SK-N-DZ (cell line): ENCODE results near the gene SCUBE3.

ENCODE experiments used
- DNase-seq: peaks from one replicate; pipeline ENCODE4 v3.0.0-alpha.2; 2015; ENCODE audit warnings: low spot score

Gene SCUBE3

GRCh38 chr6:35267897-35268296 is 54.1 kb downstream of the SCUBE3 start:
- no peak for DNase-seq

GRCh38 chr6:35272005-35272404 is 58.2 kb downstream of the SCUBE3 start:
- DNase-seq, result no peak

GRCh38 chr6:35273822-35274559 is 60.2 kb downstream of the SCUBE3 start:
- no peak for DNase-seq

- no peak for DNase-seq
These were observed 62.0 kb downstream of the SCUBE3 start for GRCh38 chr6:35275744-35276260.

DNA sequence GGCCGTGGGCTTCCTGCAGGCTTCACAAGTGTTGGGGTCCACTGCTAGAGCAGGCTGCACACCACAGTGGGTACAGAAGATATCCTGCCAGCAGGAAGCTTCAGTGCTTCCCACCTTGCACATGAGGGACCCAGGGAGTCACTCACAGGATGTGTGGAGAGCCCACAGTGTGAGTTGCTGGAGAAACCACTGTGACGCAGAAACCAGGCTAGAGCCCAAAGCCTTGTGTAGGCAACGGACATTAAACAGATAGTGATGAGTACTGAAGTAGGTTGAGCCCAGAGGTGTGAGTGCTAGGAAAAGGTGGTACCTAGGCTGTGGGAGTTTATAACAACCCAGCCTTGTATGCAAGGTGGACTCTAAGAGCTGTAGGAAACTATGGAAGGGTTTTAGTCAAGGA is 65.0 kb downstream of the SCUBE3 start:
- no peak for DNase-seq

GRCh38 chr6:35280903-35281302 is 67.1 kb downstream of the SCUBE3 start:
- no peak for DNase-seq

DNA sequence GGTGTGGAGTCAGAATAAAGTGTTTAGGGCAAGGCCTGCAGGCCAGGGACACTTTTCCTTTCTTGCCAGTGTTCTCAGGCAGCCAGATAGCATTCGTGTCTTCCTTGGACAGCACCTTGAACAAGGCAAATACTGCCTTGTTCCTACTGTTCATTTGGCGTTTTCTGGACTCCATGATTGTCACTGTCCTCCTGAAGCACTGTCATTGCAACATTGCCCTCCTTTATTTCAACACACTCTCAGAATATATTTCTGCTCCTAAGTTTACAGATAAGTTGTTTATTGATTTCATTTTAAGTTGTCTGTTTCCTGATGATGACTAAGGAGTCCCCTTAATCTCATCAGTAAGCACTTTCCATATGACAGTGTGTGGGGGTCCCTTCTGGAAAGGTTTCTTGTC is 68.7 kb downstream of the SCUBE3 start:
- no peak for DNase-seq

DNA sequence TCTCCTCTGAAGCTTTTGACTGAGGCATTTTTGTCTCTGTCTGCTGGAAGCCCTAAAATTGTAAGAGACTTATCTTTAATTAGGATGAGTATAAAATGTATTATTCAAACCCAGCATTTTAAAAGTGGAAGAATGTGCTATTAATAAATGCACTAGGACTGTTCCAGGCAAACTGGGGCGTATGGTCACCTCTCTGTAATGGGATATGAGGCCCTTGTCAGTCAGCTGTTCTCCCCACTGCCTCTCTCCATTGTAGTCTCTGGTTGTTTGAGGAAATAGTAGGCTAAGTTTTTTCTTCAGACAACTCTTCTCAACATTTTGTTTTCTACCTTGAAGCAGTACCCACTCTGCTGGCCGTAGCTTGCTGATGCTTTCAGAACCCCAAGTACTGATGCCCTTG is 69.6 kb downstream of the SCUBE3 start:
- DNase-seq, result no peak

DNA sequence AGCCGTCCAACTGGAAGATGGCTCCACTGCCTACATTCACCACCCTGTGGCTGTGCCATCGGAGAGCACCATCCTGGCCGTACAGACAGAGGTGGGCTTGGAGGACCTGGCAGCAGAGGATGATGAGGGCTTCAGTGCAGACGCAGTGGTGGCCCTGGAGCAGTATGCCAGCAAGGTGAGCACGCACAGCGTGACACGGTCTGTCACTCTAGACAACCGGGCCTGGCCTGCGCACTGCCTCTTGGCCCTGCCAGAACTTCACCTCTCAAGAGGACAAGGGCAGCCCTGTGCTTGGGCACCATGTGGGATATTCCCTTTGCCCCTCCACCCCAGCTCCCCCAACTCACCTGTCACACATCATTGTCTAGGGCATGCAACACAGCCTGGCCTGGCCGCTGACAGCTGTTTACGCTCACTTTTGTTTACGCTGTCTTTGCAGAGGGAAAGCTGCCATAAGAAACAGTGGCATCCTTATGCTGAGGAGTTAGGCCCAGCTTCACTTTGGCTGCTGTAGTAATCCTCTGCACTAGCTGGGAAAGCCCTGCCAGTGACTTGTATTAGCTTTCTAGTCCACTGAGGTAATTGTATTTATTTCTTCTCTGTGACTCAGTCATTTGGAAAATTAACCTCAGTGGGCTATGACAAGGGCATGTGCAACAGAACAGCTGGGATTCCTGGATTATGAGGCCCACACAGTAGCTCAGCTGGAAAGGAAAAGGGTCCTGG is 74.1 kb downstream of the SCUBE3 start:
- no peak for DNase-seq

DNA sequence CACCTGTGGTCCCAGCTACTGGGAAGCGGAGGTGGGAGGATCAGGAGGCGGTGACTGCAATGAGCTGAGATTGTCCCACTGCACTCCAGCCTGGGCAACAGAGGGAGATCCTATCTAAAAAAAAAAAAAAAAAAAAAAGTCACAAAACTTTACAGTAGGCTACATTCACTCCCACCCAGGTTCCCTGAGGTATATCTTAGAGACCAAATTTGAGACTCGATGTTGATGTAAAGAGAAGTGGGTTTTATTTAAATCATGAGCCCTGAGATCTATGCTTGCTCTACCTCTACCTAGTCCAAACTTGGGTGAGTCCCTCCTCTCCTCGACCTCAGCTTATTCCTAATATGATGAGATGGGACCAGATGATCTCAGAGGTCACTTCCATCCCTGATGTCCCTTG is 75.1 kb downstream of the SCUBE3 start:
- no peak for DNase-seq

DNA sequence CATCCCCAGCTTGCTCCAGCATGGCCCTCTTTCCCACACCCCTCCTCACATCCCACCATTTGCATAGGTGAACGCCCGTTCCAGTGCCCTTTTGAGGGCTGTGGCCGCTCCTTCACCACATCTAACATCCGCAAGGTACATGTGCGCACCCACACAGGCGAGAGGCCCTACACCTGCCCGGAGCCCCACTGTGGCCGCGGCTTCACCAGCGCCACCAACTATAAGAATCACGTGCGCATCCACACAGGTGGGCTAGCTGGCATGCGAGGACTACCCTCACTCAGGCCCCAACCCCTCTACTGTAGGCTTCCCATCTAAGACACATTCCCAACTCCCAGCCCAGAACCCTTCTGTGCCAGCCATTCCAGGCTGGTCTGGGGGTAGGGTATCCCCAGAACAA is 77.7 kb downstream of the SCUBE3 start:
- DNase-seq, result no peak

- no peak for DNase-seq
These were observed 78.7 kb downstream of the SCUBE3 start for GRCh38 chr6:35292494-35292893.

- no peak for DNase-seq
These were observed 79.9 kb downstream of the SCUBE3 start for GRCh38 chr6:35293681-35294080.

DNA sequence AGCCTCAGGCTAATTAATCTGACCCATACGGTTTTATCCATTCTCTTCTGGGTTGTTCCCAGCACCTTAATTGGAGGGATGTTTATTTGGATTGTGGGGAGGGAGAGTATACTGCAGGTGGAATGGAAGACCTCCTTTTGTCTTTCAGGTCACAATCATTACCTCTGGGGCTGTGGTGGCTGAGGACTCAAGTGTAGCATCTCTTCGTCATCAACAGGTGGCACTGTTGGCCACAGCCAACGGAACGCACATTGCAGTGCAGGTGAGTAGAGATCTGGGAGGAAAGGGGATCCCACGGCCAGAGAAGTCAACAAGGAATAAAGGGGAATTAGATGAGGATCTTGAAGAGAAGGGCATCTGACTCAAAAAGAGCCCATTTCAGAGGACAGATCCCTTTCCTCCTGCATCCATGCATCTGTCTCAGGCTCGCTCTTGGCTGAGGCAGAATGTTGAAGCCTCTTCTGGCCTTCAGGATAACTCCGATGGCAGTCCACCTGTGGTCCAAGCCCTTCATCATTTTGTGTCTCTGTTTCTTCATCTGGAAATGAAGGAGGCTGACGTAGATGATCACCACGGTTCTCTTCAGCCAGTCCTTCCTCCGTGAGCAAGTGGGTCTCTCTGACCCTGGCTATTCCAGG is 80.7 kb downstream of the SCUBE3 start:
- DNase-seq, result peak; percentile 57

- DNase-seq, result no peak
These were observed 81.3 kb downstream of the SCUBE3 start for GRCh38 chr6:35295036-35295435.

GRCh38 chr6:35295521-35296315 is 82.0 kb downstream of the SCUBE3 start:
- DNase-seq, result no peak

DNA sequence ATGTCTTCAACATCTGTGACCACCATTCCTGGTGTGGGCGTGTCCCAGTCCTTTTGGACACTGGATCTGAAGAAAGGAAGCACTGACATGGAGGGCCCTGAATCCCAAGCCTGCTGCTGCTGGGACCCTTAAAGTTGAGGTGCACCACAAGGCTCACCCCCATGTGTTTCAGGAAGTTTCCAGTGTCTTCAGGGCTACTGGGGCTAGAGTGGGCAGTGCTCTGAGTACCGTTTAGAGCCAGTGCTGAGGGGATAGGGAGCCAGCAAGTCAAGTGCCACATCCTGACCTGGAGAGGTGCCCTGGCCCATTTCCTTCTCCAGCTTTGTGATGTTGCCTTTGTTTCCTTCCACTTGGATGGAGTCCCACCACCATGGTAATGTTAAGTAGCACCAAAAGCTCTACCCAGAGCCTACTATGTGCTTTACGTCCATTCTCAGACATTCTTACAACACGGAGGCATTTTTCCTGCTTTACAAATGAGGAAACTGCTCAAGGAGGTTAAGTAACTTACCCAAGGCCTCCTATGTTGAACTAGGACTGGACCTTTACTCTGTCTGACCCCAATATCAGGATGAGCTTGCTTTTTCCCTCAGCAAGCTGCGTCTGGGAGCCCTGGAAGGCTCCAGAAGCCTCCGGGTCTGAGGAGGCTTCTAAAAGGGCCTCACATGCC is 83.3 kb downstream of the SCUBE3 start:
- no peak for DNase-seq

GRCh38 chr6:35297601-35298481 is 84.1 kb downstream of the SCUBE3 start, which contains the start of gene DEF6:
Gene DEF6, plus strand, starts transcription at chr6:35297818. Its CDS starts 39 bp downstream, at chr6:35297857.
- peak; percentile 83 for DNase-seq

DNA sequence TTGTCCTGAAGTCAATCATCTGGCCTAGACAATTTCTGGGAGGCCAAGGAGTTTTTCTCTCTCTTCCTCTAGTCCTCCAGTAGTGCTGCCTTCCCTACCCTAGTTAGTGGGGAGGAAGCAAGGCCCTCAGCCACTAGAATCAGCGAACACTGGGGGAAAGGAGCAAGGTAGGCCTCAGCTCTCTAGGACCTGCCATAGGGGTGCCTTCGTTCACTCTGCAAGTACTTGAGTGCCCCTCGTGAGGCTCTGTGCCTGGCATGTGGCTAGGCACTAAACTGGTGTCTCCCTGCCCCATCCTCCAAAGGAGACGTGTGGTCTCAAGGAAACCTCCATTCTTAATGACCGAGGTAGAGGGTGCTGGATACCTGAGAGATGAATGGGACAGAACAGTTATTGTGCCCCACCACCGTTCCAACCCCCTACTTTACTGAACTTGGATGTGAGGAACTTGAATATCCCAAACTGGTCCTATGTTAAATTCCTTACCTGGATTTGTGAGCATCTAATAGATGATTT is 84.9 kb downstream of the SCUBE3 start:
- no peak for DNase-seq

GRCh38 chr6:35299674-35300073 is 85.9 kb downstream of the SCUBE3 start:
- no peak for DNase-seq
